Inflammatory macrophage treated with lipopolysaccharide for 1 hour (primary cell): ENCODE results near the gene MTHFD1L.
"Not testable (repeated sequence)": the region's sequence is repeated elsewhere in the genome, so short reads cannot be mapped to it uniquely, and the experiment has no call there.

ENCODE experiments used
- DNase-seq, 2 donors: peaks; one replicate each; pipeline ENCODE4 v3.0.0-alpha.2; 2020 to 2022

Gene MTHFD1L

GRCh38 chr6:150865406-150866146, at the start of gene MTHFD1L:
Gene MTHFD1L, plus strand, starts transcription at chr6:150865702. Its CDS starts 121 bp downstream, at chr6:150865823.
- DNase-seq: peak; percentile 65 to 81

GRCh38 chr6:150816554-150816953, 48.9 kb upstream of the MTHFD1L start:
- DNase-seq: not testable (repeated sequence)

DNA sequence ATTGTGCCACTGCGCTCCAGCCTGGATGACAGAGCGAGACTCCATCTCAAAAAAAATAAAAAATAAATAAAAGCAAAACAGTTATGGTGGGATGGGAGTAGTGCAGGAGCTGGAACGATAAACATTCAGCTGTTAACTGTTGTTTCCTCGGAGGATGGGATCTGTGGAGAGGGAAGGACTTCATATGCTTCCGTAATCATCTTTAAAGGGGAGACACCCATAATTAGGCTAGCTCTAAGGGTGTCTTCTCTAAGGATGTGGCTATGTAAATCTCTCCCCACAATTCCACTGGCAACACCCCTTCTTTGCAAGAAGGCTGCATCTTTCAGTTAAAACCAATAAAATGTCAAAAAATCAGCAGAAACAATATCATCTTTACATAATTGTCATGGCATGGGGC, 42.6 kb upstream of the MTHFD1L start:
- no peak for DNase-seq

DNA sequence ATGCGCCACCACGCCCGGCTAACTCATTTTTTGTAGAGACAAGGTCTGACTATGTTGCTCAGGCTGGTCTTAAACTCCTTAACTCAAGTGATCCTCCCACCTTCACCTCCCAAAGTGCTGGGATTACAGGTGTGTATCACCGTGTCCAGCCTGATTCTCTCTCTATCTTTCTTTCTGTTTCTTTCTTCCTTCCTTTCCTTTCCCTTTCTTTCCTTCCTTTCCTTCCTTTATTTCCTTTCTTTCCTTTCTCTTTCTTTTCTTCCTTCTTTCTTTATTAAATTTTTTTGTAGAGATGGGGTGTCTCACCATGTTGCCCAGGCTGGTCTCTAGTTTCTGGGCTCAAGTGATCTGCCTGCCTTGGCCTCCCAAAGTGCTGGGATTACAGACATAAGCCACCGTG, 38.7 kb upstream of the MTHFD1L start:
- DNase-seq: no peak

- not testable (repeated sequence) for DNase-seq
These were observed 37.4 kb upstream of the MTHFD1L start for GRCh38 chr6:150828107-150828506.

DNA sequence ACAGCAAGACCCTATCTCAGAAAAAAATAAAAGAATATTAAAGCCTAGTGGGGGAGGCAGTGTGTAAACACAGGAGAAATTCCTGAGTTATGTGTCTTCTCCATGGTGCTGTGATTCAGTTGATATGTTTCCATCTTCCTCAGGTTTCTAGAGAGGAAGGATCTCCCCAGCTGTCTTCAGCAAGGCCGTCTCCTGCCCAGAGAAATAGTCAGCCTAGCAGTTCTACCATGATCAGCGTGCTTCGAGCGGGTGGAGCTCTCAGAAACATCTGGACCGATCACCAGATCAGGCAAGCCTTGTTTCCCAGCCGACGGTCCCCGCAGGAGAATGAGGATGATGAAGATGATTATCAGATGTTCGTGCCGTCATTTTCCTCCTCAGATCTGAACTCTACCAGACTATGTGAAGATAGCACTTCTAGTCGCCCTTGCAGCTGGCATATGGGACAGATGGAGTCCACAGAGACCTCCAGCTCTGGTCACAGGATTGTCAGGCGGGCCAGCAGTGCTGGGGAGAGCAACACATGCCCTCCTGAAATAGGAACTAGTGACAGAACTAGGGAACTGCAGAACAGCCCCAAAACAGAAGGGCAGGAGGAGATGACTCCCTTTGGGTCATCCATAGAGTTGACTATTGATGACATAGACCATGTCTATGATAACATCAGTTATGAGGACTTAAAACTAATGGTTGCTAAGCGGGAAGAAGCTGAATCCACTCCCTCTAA, 34.9 kb upstream of the MTHFD1L start:
- DNase-seq: no peak

DNA sequence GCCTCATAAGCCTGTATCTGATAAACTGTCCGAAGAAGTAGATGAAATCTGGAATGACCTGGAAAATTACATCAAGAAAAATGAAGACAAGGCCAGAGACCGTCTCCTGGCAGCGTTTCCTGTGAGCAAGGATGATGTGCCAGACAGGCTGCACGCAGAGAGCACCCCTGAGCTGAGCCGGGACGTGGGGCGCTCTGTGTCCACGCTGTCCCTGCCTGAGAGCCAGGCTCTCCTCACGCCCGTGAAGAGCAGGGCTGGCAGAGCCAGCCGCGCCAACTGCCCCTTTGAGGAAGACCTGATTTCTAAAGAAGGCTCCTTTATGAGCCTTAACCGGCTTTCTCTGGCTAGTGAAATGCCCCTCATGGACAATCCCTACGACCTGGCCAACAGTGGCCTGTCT, 33.9 kb upstream of the MTHFD1L start:
- DNase-seq: no peak

DNA sequence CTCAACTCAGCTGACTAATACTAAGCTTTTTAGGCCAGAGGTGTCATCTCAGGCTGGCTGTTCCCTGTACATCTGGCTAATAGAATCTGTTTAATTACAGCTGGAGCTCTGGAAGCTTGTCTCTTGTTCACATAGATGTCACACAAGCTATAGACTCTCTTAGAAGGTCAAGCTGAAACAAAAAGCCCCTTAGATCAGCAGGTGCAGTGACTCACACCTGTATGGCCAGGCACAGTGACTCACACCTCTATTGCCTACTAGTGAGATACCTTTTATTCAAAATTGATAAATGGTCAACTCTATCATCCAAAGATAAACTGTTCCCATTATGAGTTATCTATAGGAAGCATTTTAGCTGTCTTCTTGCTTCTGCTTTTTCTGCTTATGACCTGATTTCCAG, 29.9 kb upstream of the MTHFD1L start:
- DNase-seq: no peak

DNA sequence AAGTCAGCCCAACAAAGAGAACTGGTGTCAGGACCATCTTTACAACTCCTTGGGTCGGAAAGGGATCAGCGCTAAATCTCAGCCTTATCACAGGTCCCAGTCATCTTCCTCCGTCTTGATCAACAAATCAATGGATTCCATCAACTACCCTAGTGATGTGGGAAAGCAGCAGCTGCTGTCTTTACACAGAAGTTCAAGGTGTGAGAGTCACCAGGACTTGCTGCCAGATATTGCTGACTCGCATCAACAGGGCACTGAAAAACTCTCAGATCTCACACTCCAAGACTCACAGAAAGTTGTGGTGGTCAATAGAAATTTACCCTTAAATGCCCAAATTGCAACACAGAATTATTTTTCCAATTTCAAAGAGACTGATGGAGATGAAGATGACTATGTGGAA, 25.3 kb upstream of the MTHFD1L start:
- DNase-seq: no peak

- no peak for DNase-seq
These were observed 24.3 kb upstream of the MTHFD1L start for GRCh38 chr6:150841189-150841588.

GRCh38 chr6:150841697-150842096, 23.8 kb upstream of the MTHFD1L start:
- DNase-seq: no peak

- no peak for DNase-seq
These were observed 21.1 kb upstream of the MTHFD1L start for GRCh38 chr6:150844371-150844770.

- DNase-seq: no peak
These were observed 18.9 kb upstream of the MTHFD1L start for GRCh38 chr6:150846641-150847040.

GRCh38 chr6:150848400-150848799, 17.1 kb upstream of the MTHFD1L start:
- DNase-seq: no peak

- not testable (repeated sequence) for DNase-seq
These were observed 11.1 kb upstream of the MTHFD1L start for GRCh38 chr6:150854392-150854791.

GRCh38 chr6:150855171-150855570, 10.3 kb upstream of the MTHFD1L start:
- not testable (repeated sequence) for DNase-seq

GRCh38 chr6:150857062-150857944, 8.2 kb upstream of the MTHFD1L start:
- DNase-seq: no peak

GRCh38 chr6:150857945-150858308, 7.6 kb upstream of the MTHFD1L start:
- no peak for DNase-seq

DNA sequence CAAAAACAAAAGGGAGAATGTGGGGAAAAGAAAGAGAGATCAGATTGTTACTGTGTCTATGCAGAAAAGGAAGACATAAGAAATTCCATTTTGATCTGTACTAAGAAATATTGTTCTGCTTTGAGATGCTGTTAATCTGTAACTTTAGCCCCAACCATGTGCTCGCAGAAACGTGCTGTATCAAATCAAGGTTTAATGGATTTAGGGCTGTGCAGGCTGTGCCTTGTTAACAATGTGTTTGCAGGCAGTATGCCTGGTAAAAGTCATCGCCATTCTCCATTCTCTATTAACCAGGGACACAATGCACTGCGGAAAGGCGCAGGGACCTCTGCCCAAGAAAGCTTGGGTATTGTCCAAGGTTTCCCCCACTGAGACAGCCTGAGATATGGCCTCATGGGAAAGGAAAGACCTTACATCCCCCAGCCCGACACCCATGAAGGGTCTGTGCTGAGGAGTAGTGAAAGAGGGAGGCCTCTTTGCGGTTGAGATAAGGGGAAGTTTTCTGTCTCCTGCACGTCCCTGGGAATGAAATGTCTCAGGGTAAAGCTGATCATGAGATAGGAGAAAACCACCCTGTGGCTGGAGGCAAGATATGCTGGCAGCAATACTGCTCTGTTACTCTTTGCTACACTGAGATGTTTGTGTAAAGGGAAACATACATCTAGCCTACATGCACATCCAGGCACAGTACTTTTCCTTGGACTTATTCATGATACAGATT, 3.9 kb upstream of the MTHFD1L start:
- DNase-seq: peak; percentile 3 to 10

- no peak for DNase-seq
These were observed 2.1 kb upstream of the MTHFD1L start for GRCh38 chr6:150863213-150863928.

DNA sequence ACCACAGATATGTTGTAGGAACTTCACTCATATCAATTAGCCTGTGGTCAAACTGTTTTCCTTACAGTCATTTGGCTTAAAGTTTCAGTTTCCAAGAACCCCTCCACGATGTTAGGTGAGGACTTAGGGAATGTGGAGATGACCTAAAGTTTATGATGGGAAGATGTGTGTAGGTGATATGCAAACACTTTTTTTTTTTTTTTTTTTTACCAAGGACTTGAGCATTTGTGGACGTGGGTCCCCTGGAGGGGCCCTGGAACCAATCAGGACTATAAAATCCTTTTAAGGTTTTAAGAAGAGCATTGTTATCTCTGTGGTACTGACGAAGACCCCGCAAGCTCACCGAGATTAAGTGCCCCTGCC, 478 bp upstream of the MTHFD1L start:
- no peak for DNase-seq
